Measurements from ENCODE around the gene PCDH9.
"Not testable (repeated sequence)": the region's sequence is repeated elsewhere in the genome, so short reads cannot be mapped to it uniquely, and the experiment has no call there.

PCDH9 gene

DNA sequence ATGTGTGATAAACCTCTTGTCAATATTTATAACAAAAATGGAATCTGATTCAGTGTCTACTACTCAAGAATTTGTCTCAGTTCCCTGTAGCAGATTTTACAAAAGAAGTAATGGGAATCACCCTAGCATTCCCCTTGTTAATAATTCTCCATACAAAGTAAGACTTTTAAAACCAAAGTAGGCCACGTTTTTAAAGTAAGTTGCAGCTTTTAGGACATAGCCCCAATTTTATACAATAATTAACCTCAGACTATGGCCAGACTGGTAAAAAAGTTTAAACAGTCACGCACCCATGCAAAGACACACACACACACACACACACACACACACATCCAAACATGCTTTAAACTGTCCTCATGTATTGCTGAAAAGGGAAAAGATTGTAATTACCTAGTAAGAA, 589.9 kb downstream of the PCDH9 start:
- no peak for DNase-seq

GRCh38 chr13:66639044-66639443, 591.1 kb downstream of the PCDH9 start:
- DNase-seq: no peak

DNA sequence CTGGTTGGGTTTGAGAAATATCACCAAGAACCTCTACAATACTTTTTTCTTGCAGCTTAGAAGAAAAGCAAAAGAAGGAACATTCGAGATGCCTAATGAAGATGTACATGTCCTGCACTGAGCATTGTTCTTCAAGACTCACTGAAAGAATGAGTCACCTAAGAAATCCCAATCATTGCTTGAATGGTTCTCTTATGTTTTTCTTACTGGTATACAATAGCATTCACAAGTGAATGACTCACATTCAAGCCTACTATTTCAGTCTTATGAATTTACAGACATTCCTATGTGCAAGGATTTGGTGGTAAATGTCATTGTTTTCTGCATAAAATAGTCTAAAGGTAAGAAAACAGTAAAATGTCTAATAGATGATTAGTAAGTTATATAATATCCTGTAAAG, 594.6 kb downstream of the PCDH9 start:
- DNase-seq: no peak

GRCh38 chr13:66634384-66634783, 595.8 kb downstream of the PCDH9 start:
- DNase-seq: no peak

DNA sequence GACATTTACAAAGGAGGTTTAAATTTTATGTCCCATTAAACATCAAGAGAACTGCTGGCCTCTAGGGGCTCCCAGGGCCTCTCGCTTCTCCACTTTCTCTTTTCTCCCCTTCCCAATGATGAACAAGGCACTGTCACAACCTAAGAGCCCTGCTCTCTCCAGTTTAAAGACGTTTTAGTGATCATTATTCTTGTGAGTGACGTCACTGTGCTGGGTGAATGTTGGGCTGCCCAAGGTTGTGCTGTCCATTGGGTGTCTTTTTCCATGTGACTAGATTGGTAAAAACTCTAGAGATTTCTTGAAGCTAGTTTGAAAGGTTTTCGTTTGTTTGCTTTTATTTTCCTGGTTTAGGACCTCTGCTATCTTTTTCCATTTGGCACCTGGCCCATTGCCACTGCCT, 602.6 kb downstream of the PCDH9 start:
- DNase-seq: no peak

GRCh38 chr13:66624302-66624701, 605.8 kb downstream of the PCDH9 start:
- DNase-seq: no peak

GRCh38 chr13:66623129-66623820, 606.9 kb downstream of the PCDH9 start:
- no peak for DNase-seq

- not testable (repeated sequence) for DNase-seq
Observed at GRCh38 chr13:66621906-66622447, 608.2 kb downstream of the PCDH9 start.

GRCh38 chr13:66618702-66619101, 611.4 kb downstream of the PCDH9 start:
- no peak for DNase-seq

DNA sequence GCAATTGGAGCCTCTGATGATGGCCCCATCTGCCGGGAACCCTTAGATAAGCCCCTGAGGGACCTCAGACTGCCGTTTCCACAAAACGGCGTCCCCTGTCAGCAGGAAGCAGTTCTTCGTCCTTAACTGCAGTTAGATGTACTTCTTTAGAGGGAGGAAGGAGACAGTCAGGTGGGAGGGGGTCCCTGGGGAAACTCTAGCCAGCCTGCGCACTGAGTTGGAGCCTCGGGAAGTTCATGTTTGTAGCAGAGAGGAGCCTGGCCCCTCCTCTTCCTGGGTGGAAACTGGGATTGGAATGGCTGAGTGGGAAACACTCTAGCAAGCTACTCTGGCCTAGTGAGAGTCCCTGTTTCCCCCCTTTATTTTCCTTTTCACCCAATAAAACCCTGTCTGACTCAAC, 612.4 kb downstream of the PCDH9 start:
- no peak for DNase-seq

DNA sequence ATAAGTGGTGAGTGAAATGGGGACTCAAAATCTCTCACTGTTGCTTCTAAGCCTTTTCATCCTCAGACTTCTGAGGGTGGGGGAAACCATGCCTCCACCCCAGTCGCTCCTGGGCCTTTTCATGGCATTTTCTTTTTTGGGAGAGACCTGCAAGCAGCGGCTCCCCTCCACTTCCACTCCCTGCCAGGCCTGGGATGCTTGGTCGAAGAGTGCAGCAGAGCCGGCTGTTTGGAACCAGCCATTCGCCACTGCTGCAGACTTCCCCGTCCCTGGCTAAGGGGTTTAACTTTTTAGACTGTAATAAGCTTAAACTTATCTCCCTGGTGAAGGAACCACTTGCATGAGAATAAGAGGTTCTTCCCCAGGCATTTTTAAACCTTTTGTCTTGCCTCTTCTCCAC, 617.2 kb downstream of the PCDH9 start:
- no peak for DNase-seq

- DNase-seq: no peak
Observed at GRCh38 chr13:66586489-66586888, 643.6 kb downstream of the PCDH9 start.

DNA sequence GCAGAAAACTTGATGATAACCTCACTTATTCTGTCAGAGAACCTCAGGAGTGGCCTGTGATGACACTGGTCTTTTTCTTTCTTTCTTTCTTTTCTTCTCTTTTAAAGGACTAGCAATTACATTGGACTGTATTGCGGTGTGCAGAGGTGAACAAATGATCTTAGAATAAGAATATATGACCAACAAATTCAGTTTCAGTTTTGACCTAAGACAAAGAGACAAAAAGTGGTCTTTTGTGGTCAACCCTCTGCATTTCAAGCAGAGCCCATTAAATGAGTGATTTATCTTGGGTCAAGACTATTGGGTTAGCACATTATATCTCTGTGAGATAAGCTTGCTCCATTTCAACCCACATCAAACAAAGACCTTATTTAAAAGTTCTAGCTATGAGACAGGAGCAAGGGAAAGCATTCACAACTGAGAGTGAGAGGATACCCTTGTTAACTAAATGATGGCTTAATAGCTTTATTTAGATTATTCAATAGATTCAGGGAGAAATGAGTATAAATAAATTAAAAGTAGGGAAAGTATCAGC, 644.4 kb downstream of the PCDH9 start:
- no peak for DNase-seq

GRCh38 chr13:66581675-66582074, 648.5 kb downstream of the PCDH9 start:
- DNase-seq: no peak

DNA sequence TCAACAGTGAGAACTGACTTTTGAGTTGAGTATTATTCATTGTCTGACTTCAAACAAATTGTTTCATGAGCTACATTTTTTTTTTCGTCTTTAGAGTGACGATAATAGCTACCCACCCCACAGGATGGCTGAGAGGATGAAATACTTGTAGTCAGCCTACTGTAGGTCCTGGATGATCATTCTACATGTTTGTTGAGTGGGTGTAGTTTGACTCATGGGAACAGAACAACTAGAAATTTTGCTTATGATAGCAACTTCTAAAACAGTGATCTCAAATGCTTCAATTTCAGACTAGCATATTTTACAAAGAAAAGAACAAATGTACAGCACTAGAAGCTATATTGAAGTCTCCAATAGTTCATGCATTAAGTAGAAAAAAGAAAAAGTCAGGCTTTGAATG, 651.8 kb downstream of the PCDH9 start:
- no peak for DNase-seq

DNA sequence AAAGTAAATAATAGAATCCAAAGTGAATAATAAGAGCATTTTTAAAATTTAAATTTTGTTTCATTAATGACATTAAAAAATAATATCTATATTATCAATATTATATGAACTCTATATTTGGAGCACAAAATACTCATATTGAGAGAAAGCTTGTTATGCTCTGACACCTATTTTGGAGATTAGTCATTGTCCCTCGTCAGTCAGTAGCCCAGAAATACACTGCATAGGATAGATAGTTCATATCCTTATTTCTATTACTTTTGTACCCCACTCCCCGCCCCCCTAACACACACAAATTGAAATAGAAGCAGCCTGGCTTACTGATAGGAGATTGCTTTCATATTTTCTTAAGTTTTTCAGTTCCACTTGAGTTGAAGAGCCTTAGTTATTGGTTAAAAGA, 652.8 kb downstream of the PCDH9 start:
- no peak for DNase-seq

DNA sequence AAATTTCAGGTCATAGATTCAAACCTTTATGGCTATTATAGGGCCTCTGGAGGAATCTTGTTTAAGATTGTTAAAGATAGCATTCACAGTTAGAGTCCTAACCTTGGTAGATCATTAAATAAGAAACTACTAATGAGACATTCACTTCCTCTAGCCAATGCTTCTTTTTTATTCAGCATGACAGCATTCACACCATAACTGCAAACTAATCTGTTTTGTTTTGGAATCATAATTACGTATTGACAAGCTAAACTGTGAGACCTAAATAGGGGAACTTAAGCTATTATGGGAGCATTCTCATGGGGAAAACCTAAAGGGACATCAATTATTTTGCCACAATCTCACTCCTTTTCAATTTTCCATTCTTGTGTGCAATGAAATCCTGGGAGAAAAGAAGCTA, 653.8 kb downstream of the PCDH9 start:
- no peak for DNase-seq

DNA sequence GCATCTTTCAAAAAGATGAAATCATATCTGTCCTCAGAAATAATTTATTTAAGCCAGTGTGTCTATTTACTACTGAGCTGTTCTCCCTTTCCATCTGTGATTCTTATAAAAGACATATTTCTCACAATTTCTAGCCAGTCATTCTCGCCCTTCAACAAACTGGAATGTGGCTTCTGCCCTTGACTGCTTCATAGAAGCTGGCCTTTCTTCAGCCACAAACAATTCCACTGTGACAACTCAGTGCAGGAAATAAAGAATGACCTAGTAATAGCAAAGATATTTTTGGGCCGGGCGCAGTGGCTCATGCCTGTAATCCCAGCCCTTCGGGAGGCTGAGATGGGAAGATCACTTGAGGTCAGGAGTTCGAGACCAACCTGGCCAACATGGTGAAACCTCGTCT, 655.5 kb downstream of the PCDH9 start:
- DNase-seq: no peak

- DNase-seq: no peak
Observed at GRCh38 chr13:66567899-66568612, 662.1 kb downstream of the PCDH9 start.

DNA sequence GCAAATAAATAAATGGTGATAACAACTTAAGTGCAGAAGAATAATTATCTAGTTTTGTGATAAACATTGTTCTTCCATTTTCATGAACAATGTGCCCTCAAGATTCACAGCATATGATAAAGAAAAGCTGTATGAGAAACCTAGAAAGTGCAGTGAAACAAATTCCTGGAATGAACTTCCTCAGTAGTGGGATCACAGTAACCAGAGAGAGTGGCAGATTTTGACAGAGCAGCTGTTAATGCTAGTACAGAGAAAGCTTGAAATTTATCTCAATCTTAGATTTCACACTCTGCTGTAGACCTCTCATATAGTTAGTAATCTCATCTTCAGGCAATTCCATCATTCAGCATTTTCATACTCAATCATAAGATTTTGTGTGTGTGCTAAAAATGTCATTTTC, 664.9 kb downstream of the PCDH9 start:
- DNase-seq: no peak

GRCh38 chr13:66563076-66563475, 667.1 kb downstream of the PCDH9 start:
- DNase-seq: no peak

DNA sequence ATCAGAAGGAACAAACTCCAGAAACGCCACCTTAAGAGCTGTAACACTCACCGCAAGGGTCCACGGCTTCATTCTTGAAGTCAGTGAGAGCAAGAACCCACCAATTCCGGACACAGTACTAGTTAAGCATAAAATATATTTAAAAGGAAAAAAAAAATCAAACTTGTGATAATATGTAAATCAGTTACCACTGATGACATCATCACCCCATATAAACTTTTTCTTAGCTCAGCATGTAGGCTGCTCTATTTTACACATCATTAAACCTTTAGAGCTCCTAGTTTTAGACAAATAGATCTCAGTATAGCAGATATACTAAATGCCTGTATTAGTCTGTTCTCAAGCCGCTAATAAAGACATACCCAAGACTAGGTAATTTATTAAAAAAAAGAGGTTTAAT, 668.1 kb downstream of the PCDH9 start:
- no peak for DNase-seq

GRCh38 chr13:66560991-66561390, 669.1 kb downstream of the PCDH9 start:
- DNase-seq: no peak

GRCh38 chr13:66560189-66560588, 669.9 kb downstream of the PCDH9 start:
- DNase-seq: no peak
